NCI-H2107 treated with DMSO at 0.1 percent for 48 hours (cell line): ENCODE results near the gene NSUN3.
"Not testable (repeated sequence)": the region's sequence is repeated elsewhere in the genome, so short reads cannot be mapped to it uniquely, and the experiment has no call there.

ENCODE experiments used
- DNase-seq: peaks from one replicate; lab custom pipeline; 2025; ENCODE audit not compliant: unreplicated experiment; lab: John Stamatoyannopoulos, UW

Gene NSUN3

GRCh38 chr3:94062513-94063404, at the start of gene NSUN3, which contains the start of gene DHFR2:
TSS of gene NSUN3 (plus strand) at chr3:94063061. CDS start at chr3:94063127, 66 bp downstream.
TSS of gene DHFR2 (minus strand) at chr3:94062916. CDS start at chr3:94061511, 1,405 bp downstream.
- peak; percentile 98 for DNase-seq

GRCh38 chr3:94015025-94015424, 47.8 kb upstream of the NSUN3 start:
- DNase-seq = no peak

- DNase-seq = no peak
These were observed 43.2 kb upstream of the NSUN3 start for GRCh38 chr3:94019659-94020058.

GRCh38 chr3:94020293-94020692, 42.6 kb upstream of the NSUN3 start:
- DNase-seq = no peak

GRCh38 chr3:94024385-94024784, 38.5 kb upstream of the NSUN3 start:
- DNase-seq = no peak

- no peak for DNase-seq
These were observed 36.2 kb upstream of the NSUN3 start for GRCh38 chr3:94026623-94027022.

- no peak for DNase-seq
These were observed 34.6 kb upstream of the NSUN3 start, which contains the start of gene STX19 for GRCh38 chr3:94028093-94028837. TSS of gene STX19 (minus strand) at chr3:94028597. CDS start at chr3:94015269, 13,328 bp downstream.

GRCh38 chr3:94036909-94037507, 25.9 kb upstream of the NSUN3 start:
- DNase-seq = peak; percentile 9

GRCh38 chr3:94043285-94043684, 19.6 kb upstream of the NSUN3 start:
- no peak for DNase-seq

GRCh38 chr3:94044100-94044936, 18.5 kb upstream of the NSUN3 start:
- DNase-seq = not testable (repeated sequence)

GRCh38 chr3:94046533-94046932, 16.3 kb upstream of the NSUN3 start:
- no peak for DNase-seq

- no peak for DNase-seq
These were observed 13.6 kb upstream of the NSUN3 start for GRCh38 chr3:94049267-94049666.

- DNase-seq = no peak
These were observed 12.3 kb upstream of the NSUN3 start for GRCh38 chr3:94050546-94050945.

GRCh38 chr3:94061297-94061696, 1.6 kb upstream of the NSUN3 start:
- no peak for DNase-seq

GRCh38 chr3:94063496-94064119, 747 bp downstream of the NSUN3 start:
- no peak for DNase-seq

- DNase-seq = no peak
These were observed 1.5 kb downstream of the NSUN3 start for GRCh38 chr3:94064243-94064860.

- no peak for DNase-seq
These were observed 2.3 kb downstream of the NSUN3 start for GRCh38 chr3:94065122-94065521.

- DNase-seq = no peak
These were observed 3.1 kb downstream of the NSUN3 start for GRCh38 chr3:94065819-94066480.
